ENCODE data around the gene CSAD.

The CSAD gene

DNA sequence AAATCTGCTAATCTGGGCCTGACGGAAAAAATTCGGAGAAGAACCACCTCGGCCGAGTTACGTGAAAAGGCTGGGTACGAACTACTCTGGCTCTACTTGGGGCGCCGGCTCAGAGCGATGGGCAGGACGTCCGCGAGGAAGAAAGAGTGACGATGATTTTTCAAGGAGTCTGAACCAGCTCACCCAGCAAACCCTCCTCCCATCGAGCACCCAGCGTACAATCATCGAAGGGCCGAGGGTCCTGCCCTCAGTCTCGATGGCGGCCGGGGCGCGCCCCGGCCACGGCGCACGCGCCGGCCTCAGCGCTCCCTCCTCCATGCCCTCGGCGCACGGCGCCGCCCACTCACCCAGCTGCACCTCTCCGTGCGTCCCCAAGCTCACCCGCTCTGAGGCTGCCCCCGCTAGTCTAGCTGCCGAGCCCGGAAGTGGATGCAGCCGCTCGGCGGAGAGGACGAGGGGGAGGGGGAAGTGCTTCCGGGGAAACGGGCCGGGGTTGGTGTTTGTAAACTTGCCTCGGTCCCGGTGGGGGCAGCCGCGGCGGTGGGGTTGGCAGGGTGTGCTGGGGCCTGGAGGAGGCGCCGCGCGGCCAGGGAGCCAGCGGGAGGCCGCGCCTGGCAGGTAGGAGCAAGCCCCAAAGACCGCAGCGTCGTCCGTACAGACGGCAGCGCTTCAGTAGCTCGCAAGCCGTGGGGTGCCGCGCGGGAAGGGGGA lies at the start of gene CSAD, which contains the start of gene ZNF740:
Gene CSAD, minus strand, starts transcription at position 706 of the 711 bp plus-strand sequence. CDS start 7,455 bp downstream, outside the sequence.
Gene ZNF740, plus strand, starts transcription at position 503 of the 711 bp plus-strand sequence. CDS start 1,262 bp downstream, outside the sequence.
- peak; percentile 94 for DNase-seq

GRCh38 chr12:53230108-53230845 lies 49.6 kb upstream of the CSAD start:
- DNase-seq: no peak

DNA sequence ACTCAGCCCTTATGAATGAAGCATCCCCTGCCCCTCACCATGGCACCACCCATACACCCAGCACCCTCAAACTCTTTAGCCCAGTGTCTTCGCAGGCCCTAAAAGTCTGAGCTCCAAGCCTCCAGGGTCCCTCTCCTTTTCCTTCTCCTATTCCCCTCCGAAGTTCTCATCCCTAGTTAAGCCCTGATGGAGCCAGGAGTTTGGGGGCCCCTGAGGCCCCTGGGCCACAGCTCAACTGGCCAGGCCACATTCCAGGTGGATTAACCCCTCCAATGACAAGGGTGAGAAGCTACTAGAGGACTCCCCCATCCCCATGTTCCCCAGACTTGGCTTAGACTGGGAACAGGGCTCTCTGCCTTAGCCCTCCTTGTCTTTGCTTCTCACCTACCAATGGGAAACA lies 48.7 kb upstream of the CSAD start:
- DNase-seq: no peak

GRCh38 chr12:53227836-53228235 lies 47.1 kb upstream of the CSAD start:
- no peak for DNase-seq

DNA sequence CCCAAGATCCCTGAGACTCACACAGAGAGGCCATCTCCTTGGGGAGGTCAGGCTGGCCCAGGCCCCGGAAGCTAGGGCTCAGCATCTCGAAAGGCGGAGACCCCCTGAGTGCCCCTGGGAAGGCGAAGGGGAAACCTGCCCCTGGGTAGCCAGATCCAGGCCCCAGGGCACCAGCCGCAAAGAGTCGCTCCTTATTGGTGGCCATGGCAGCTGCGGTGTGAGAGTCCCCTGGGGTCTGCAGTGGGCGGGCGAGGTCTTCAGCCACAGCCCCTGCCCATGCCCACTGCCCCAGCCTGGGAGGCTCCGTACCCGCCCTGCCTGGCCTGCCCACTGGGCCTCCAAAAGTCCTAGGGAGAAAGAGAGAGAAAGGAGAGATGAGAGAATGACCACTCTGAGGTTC lies 46.6 kb upstream of the CSAD start:
- no peak for DNase-seq

- DNase-seq: no peak
These were observed 46.1 kb upstream of the CSAD start for GRCh38 chr12:53226815-53227214.

GRCh38 chr12:53225635-53226424 lies 45.1 kb upstream of the CSAD start:
- DNase-seq: no peak

- no peak for DNase-seq
These were observed 44.3 kb upstream of the CSAD start for GRCh38 chr12:53224897-53225634.

GRCh38 chr12:53224061-53224896 lies 43.6 kb upstream of the CSAD start:
- DNase-seq: peak; percentile 82

- DNase-seq: no peak
These were observed 42.8 kb upstream of the CSAD start for GRCh38 chr12:53223389-53224060.

GRCh38 chr12:53222806-53223261 lies 42.1 kb upstream of the CSAD start:
- DNase-seq: no peak

DNA sequence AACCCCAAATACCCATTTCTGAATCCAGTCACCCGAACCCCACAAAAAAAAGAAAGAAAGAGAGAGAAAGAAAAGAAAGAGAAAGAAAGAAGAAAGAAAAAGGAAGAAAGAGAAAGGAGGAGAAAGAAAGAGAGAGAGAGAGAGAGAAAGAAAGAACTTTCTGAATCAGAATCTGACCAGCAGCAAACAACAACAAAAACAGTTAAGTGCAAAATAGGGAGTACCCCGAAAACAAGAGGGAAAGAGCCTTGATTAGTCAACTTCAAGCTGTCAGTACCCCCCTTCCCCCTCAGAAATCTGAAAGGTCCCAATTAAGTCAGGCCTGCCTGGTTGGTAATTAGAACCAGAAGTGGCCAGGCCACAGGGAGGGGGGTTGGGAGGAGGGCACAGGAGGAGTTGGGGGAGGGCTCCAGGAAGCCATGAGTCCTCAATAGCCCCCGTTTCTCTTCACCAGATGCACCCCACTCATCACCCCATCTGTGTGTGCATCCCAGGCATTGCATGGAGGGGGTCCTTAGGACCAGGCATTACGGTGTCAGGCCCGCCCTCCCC lies 41.5 kb upstream of the CSAD start:
- DNase-seq: no peak

- peak; percentile 81 for DNase-seq
These were observed 40.7 kb upstream of the CSAD start for GRCh38 chr12:53221203-53222080.

DNA sequence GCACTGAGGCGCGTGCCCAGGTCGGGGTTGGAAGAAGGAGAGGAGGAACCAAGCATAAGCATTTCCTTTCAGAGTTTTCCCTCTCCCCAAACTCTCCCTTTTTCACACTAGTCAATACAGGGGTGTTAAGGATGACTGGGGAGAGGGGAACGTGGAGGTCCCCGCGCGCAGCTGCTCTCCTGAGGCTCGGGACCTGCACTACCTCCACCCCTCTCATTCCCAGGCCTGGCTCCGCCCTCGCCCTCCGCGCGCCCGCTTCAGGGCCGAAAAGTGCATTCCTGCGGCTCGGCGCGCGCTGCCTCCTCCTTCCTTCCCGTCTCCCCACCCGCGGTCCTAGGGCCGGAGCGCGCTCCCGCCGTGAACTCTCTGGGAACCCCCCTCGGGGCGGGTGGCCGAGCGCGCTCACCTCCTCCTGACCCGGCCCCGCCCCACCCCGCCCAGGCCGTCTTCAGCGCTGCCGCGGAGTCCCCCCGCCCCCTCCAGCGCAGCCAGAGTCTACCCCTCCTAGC lies 40.0 kb upstream of the CSAD start:
- peak; percentile 99 for DNase-seq

DNA sequence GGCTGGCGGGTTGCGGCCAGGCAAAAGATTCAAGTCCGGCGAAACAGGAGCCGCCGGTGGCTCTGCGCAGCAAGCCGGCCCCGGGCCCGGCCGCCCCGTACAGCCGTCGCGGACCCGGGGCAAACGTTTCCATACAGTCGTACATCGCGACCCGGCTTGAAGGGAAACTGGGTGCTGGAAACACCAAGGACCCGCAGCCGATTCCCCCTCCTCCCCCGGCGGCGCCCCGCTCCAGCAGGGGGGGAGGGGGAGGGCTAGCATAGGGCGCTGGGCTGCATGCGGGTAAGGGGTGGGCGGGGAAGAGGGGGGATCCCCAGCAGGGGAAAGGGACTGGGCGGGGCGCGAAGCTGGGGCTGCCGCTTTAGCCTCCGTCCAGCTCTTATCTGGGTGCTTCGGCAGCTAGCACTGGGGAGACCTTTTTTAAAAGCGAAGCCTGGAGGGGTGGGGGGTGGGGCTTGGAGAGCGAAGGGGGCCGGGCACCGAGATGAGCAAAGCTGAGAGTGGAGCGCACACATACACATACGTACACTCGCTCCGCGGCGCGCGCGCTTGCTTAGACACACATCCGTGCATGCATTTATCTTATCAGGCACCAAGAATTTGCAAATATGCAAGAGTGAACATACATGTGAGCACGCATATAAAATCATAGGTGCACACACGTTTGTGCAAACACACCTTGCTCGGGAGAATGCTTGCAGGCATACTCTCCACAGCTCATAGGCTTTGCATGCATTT lies 39.4 kb upstream of the CSAD start:
- DNase-seq: peak; percentile 90

DNA sequence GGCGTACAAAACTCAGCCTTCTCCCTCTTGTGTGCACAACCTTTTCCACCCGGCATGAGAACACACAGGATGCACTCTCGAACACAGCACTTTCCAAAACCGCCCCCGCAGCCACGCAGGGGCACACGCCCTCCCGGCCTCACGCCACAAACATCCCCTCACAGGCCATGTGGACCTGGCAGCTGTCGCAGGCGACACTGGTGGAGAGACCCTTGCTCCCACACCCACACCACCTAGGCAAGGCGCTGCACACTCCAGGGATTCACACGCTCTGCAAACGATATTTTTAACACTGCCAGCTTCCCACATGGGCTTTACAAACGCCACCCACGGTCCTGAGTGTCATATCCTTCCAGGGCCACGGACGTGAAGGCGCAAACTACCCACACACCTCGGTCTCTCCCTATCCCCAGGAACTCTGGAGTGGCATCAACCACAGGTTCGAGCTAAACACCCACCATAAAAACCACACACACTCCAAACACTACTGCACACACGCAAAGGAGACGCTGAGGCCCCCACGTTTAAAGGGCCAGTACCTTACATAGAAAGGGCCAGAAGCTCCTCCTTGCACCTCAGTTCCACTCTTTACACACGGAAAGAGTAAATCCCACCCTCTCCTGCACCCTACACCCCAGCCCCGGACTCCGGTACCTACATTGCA lies 38.7 kb upstream of the CSAD start:
- peak; percentile 82 for DNase-seq

DNA sequence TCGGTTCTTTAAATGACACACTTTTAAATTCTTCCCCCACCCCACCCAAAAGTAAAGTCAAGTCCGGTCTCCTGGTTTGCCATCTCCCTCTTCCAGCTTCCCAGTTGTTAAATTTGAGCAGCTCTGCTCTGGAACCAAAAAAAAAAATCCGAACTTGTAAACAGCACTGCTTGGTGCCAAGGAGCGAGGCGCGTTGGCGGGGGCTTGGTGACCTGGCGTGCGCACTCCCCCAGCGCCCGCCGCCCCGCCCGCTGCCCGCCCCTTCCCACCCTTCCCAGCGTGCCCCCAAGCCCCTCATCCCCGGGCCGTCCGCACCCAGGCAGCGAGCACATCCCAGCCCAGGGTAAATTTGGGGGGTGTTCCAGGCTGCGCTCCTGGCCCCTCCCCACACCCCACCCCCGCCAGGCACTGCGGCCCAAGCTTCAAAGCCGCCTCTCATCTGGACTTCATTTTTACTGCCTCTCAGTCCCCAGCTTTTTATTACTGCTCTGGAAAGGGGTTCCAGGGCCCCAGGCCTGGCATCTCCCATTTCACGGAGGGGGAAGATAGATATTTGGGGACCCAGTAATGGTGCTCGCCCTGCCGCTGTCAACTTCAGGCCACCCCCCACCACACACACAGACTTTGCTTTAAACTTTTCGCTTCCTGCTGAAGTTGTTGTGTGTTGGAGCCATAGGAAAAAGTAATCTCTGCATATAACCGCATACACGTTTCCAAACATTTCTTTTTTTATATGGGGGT lies 38.0 kb upstream of the CSAD start:
- DNase-seq: no peak

All from 8988T (cell line).